GM18951 (cell line): Measurements from ENCODE around the gene RHOD.

Experiments used
- POLR2A ChIP-seq: IDR thresholded peaks from 4 replicates; pipeline ENCODE4 v1.6.1; 2011; ENCODE audit warnings: mild to moderate bottlenecking; ENCODE audit not compliant: insufficient read length, insufficient read depth; ENCODE audit errors: extremely low read depth
- in situ Hi-C: fragments of 300-500 bp; cut with MboI; formaldehyde crosslinking; loops from one replicate; pipeline ENCODE4 v1.12.0; 2022; ENCODE audit warnings: low sequenced_read_pairs, mixed read lengths, inconsistent platforms; ENCODE audit not compliant: unreplicated experiment

Gene RHOD

GRCh38 chr11:67059671-67060070 lies 3.0 kb downstream of the RHOD start:
- in situ Hi-C loops, result no loop called here
- TF ChIP-seq POLR2A, result no peak

GRCh38 chr11:67060111-67060522 lies 3.5 kb downstream of the RHOD start:
- in situ Hi-C loops, result no loop called here
- no peak for TF ChIP-seq POLR2A

GRCh38 chr11:67062526-67063373 lies 6.1 kb downstream of the RHOD start:
- TF ChIP-seq POLR2A, result no peak
- in situ Hi-C loops, result no loop called here

- in situ Hi-C loops, result no loop called here
- TF ChIP-seq POLR2A, result no peak
Measured at GRCh38 chr11:67066333-67066709, 9.7 kb downstream of the RHOD start.

GRCh38 chr11:67071420-67072284 lies 15.0 kb downstream of the RHOD start:
- in situ Hi-C loops, result no loop called here

GRCh38 chr11:67072295-67072694 lies 15.6 kb downstream of the RHOD start:
- in situ Hi-C loops, result no loop called here
- no peak for TF ChIP-seq POLR2A

More at GRCh38 chr11:67071420-67072284, 15.0 kb downstream of the RHOD start:
- no peak for TF ChIP-seq POLR2A

- TF ChIP-seq POLR2A, result no peak
- in situ Hi-C loops, result no loop called here
Measured at GRCh38 chr11:67073908-67074307, 17.3 kb downstream of the RHOD start.

- in situ Hi-C loops, result no loop called here
- TF ChIP-seq POLR2A, result no peak
Measured at GRCh38 chr11:67076202-67076601, 19.6 kb downstream of the RHOD start.

GRCh38 chr11:67079065-67079705 lies 22.5 kb downstream of the RHOD start:
- in situ Hi-C loops, result no loop called here
- TF ChIP-seq POLR2A, result no peak

- TF ChIP-seq POLR2A, result no peak
- in situ Hi-C loops, result no loop called here
Measured at GRCh38 chr11:67082071-67082791, 25.6 kb downstream of the RHOD start.

GRCh38 chr11:67083786-67084366 lies 27.2 kb downstream of the RHOD start:
- in situ Hi-C loops, result no loop called here
- TF ChIP-seq POLR2A, result no peak

GRCh38 chr11:67085617-67086016 lies 29.0 kb downstream of the RHOD start:
- in situ Hi-C loops, result no loop called here
- TF ChIP-seq POLR2A, result no peak

GRCh38 chr11:67090717-67091116 lies 34.1 kb downstream of the RHOD start:
- in situ Hi-C loops, result no loop called here
- no peak for TF ChIP-seq POLR2A

GRCh38 chr11:67095214-67095507 lies 38.5 kb downstream of the RHOD start:
- in situ Hi-C loops, result no loop called here
- TF ChIP-seq POLR2A, result no peak
